GM12878 (cell line): ENCODE data around the gene SMIM35. TPM values are rescaled to one million over a fixed set of nuclear protein-coding genes. Genes with fewer than 3 reads are reported as not detected.

Source experiments
- ATAC-seq: fragments of 200-7000 bp; cut with Tn5 transposase; 3 replicates; pipeline ENCODE4 v1.9.1; 2020; ENCODE audit warnings: mild to moderate bottlenecking, moderate library complexity
- BruUV-seq: library from RNA; stranded (reverse); fragments of 400-500 nt; replicated peaks from 2 replicates; lab custom pipeline; 2021; lab: Mats Ljungman, UMichigan
- CTCF ChIA-PET: fragments of 300-600 bp; sonication (Branson Sonifier 250); formaldehyde crosslinking; extraction: SDS; loops from one replicate; lab custom pipeline; 2021; ENCODE audit warnings: inconsistent platforms; lab: Yijun Ruan, JAX
- POLR2A ChIA-PET: fragments of 350-600 bp; formaldehyde crosslinking; extraction: SDS; loops from one replicate; lab custom pipeline; 2021; ENCODE audit warnings: inconsistent platforms; lab: Charles Lee
- RAD21 ChIA-PET: fragments of 300-600 bp; sonication (Branson Sonifier 250); formaldehyde crosslinking; loops from one replicate; lab custom pipeline; 2023; ENCODE audit warnings: antibody characterized with exemption; ENCODE audit not compliant: unreplicated experiment; lab: Charles Lee
- SMC1A ChIA-PET: fragments of 300-600 bp; sonication (Branson Sonifier 250); formaldehyde crosslinking; loops from one replicate; lab custom pipeline; 2023; ENCODE audit not compliant: unreplicated experiment, uncharacterized antibody; lab: Charles Lee
- DNase-seq: peaks from one replicate; pipeline ENCODE4 v3.0.0-alpha.2; 2011; ENCODE audit warnings: low read depth, low spot score
- FAIRE-seq: peaks from 3 replicates; lab custom pipeline; 2011; peaks lifted over from hg19 to GRCh38; lab: Jason Lieb, UNC
- H2AFZ ChIP-seq: 2 replicates; pipeline ENCODE4 v1.6.0; 2011; ENCODE audit warnings: low read depth, low read length, control low read depth; ENCODE audit not compliant: control insufficient read depth
- H3K27ac ChIP-seq: 2 replicates; pipeline ENCODE4 v1.5.1; 2011; ENCODE audit warnings: control low read depth; ENCODE audit not compliant: control insufficient read depth, insufficient read depth
- H3K27me3 ChIP-seq, 2 experiments: replicated peaks in 1 of 2; 2 replicates each; pipeline versions ENCODE4 v1.6.0 to v1.6.1; 2011; ENCODE audit warnings: low read length in 1 of 2; ENCODE audit not compliant: control insufficient read depth in 2 of 2, insufficient read depth in 2 of 2
- H3K36me3 ChIP-seq, 2 experiments: 2 replicates each; pipeline ENCODE4 v1.5.1; 2011; ENCODE audit warnings: low read length in 1 of 2; ENCODE audit not compliant: control insufficient read depth in 2 of 2, insufficient read depth in 2 of 2
- H3K4me1 ChIP-seq: 2 replicates; pipeline ENCODE4 v1.6.1; 2011; ENCODE audit warnings: mild to moderate bottlenecking, low read length, moderate library complexity, mixed read lengths; ENCODE audit not compliant: control insufficient read depth, insufficient read depth
- H3K4me2 ChIP-seq: 2 replicates; pipeline ENCODE4 v1.6.0; 2011; ENCODE audit warnings: control low read depth; ENCODE audit not compliant: control insufficient read depth, insufficient read depth
- H3K4me3 ChIP-seq: fragments of 200-600 bp; sonication (generic); 2 replicates; pipeline ENCODE4 v1.5.1; 2016
- H3K79me2 ChIP-seq: 2 replicates; pipeline ENCODE4 v1.6.0; 2011; ENCODE audit warnings: low read length; ENCODE audit not compliant: control insufficient read depth, insufficient read depth
- H3K9ac ChIP-seq: 2 replicates; pipeline ENCODE4 v1.8.0; 2011; ENCODE audit warnings: low read length, control low read depth, mixed read lengths; ENCODE audit not compliant: control insufficient read depth, insufficient read depth
- H3K9me3 ChIP-seq: replicated peaks from 3 replicates; pipeline ENCODE4 v1.5.1; 2011; ENCODE audit warnings: mild to moderate bottlenecking, low read length; ENCODE audit not compliant: control insufficient read depth, insufficient read depth
- H4K20me1 ChIP-seq: 2 replicates; pipeline ENCODE4 v1.6.0; 2011; ENCODE audit not compliant: control insufficient read depth, insufficient read depth
- CBX3 ChIP-seq: fragments of 200-600 bp; sonication (generic); IDR thresholded peaks from 2 replicates; pipeline ENCODE4 v1.6.1; 2016; ENCODE audit warnings: low read depth, borderline replicate concordance
- CEBPB ChIP-seq, 2 experiments: fragments of 150-350 bp in 1 of 2; IDR thresholded peaks; 2 replicates each; pipeline ENCODE4 v1.6.1; 2012 to 2014; ENCODE audit warnings: low read depth in 2 of 2, low read length in 2 of 2, borderline replicate concordance in 1 of 2, inconsistent platforms in 1 of 2
- CREM ChIP-seq: IDR thresholded peaks from 2 replicates; pipeline ENCODE4 v1.6.1; 2014; ENCODE audit warnings: antibody characterized with exemption, low read depth
- MEF2A ChIP-seq: IDR thresholded peaks from 2 replicates; pipeline ENCODE4 v1.6.1; 2011; ENCODE audit warnings: low read depth, mild to moderate bottlenecking, low read length, moderate library complexity; ENCODE audit not compliant: insufficient read depth
- MTA2 ChIP-seq: fragments of 450-650 bp; IDR thresholded peaks from 2 replicates; pipeline ENCODE4 v1.6.1; 2016; ENCODE audit warnings: low read depth, mild to moderate bottlenecking, moderate library complexity
- RAD51 ChIP-seq: fragments of 450-650 bp; IDR thresholded peaks from 2 replicates; pipeline ENCODE4 v1.6.1; 2016; ENCODE audit warnings: moderate library complexity, mild to moderate bottlenecking, inconsistent platforms
- RBBP5 ChIP-seq: fragments of 200-600 bp; sonication (generic); conservative IDR thresholded peaks from 2 replicates; pipeline ENCODE4 v1.6.1; 2016
- RUNX3 ChIP-seq: IDR thresholded peaks from 2 replicates; pipeline ENCODE4 v1.6.1; 2012; ENCODE audit warnings: low read length, inconsistent platforms
- SMAD5 ChIP-seq: IDR thresholded peaks from 2 replicates; pipeline ENCODE4 v1.6.1; 2016; ENCODE audit warnings: antibody characterized with exemption, low read depth
- ZZZ3 ChIP-seq: IDR thresholded peaks from 2 replicates; pipeline ENCODE4 v1.6.1; 2011; ENCODE audit warnings: low read depth; ENCODE audit not compliant: control insufficient read depth, insufficient read length
- WGBS: methylation state at CpG from one replicate; pipeline ENCODE4 v1.1.6; 2016; ENCODE audit warnings: low lambda C conversion rate; ENCODE audit not compliant: insufficient replicate concordance, insufficient coverage; ENCODE audit errors: missing lambda C conversion rate; 5-methylcytosine and 5-hydroxymethylcytosine counted together
- in situ Hi-C: fragments of 300-500 bp; cut with MboI; formaldehyde crosslinking; loops from 9 replicates; pipeline ENCODE4 v1.14.3; 2018; ENCODE audit warnings: mixed read lengths
- intact Hi-C: fragments of 100-400 bp; cut with micrococcal nuclease; formaldehyde crosslinking; loops from one replicate; pipeline ENCODE4 v1.14.2; 2022; ENCODE audit not compliant: unreplicated experiment
- polyA plus RNA-seq, 11 experiments: library from polyadenylated mRNA; depleted of rRNA in 4 of 11; unstranded in 6 of 11; stranded (reverse) in 5 of 11; fragments of >200 nt; fragmentation: Nextera tagmentation in 4 of 11; fragmentation: Illumina TruSeq in 1 of 11; extraction: Ambion mirVana in 4 of 11; extraction: Trizol in 1 of 11; gene quantifications; 1 replicate in 1 of 11; 2 replicates in 10 of 11; pipeline versions ENCODE4 v1.2.1 to v1.2.3, GENCODE V29; 2011 to 2016; ENCODE audit warnings: inconsistent platforms in 2 of 11, missing spikeins in 2 of 11, low read depth in 1 of 11
- total RNA-seq, 4 experiments: library from RNA; depleted of rRNA in 3 of 4; stranded (reverse); fragments of >200 nt in 3 of 4; fragmentation: Illumina TruSeq in 1 of 4; extraction: Trizol in 1 of 4; gene quantifications; 2 replicates each; pipeline versions ENCODE4 v1.2.1 to v1.2.3, GENCODE V29; 2013 to 2021

SMIM35 gene
- total and polyA plus RNA-seq, 10 of the 15 experiments (the other 5 are each of a cell fraction or from before 2014, with no cell fraction given) = 0.02 to 1.1 (median 0.05) TPM; not detected in 5

- BruUV-seq = no TSS peak
- ChIA-PET RAD21 (interaction anchor here (1.2 kb wide), 1 partner anchor 111 kb away, joined by 3 read pairs; no protein-coding TSS in a partner anchor), SMC1A (interaction anchor here (1.0 to 8.2 kb wide), 4 partner anchors 108 to 250 kb away, joined by 3 to 295 read pairs (median 5); no protein-coding TSS in a partner anchor), CTCF (interaction anchor here (0.7 to 9.1 kb wide), 7 partner anchors 107 to 249 kb away, joined by 3 to 364 read pairs (median 10); no protein-coding TSS in a partner anchor), POLR2A (no interaction called here)
- DNase-seq (no peak), ATAC-seq (no peak), FAIRE-seq (no peak)
- Histone ChIP-seq H2AFZ (no peak overlapping the region), H3K27me3 (peaks cover 1 to 3% of the 10 kb centered on the region in 2 experiments; a peak in 3 of 4 replicates), H4K20me1 (no peaks in the 10 kb centered on the region), H3K27ac (no peak overlapping the region), H3K4me1 (no peaks in the 10 kb centered on the region), H3K36me3 (no peaks in the 10 kb centered on the region), H3K79me2 (no peaks in the 10 kb centered on the region), H3K4me3 (no peak overlapping the region), H3K9ac (no peak overlapping the region), H3K9me3 (no peaks in the 10 kb centered on the region), H3K4me2 (no peak overlapping the region)
- intact Hi-C loops = no loop called here
- in situ Hi-C loops = loop anchor here (5.0 to 25.0 kb wide), 2 partner anchors 215 to 620 kb away; no protein-coding TSS in a partner anchor
- TF ChIP-seq ZZZ3 = no peak
- no peak for TF ChIP-seq CREM
- no peak for TF ChIP-seq MTA2
- TF ChIP-seq RUNX3 = no peak
- no peak for TF ChIP-seq CBX3
- no peak for TF ChIP-seq CEBPB (IDR thresholded peaks at IDR 0.05; ENCODE audit: borderline replicate concordance in 1 of 2, low read depth in 2 of 2, low read length in 2 of 2)
- TF ChIP-seq RBBP5 = no peak
- no peak for TF ChIP-seq RAD51
- no peak for TF ChIP-seq MEF2A
- TF ChIP-seq SMAD5 = no peak
- WGBS = 22% methylated on average over 14 of the region's 14 CpGs
Measured at GRCh38 chr11:118057251-118058145, 29.3 kb downstream of the SMIM35 start.
